AG04449 (cell line): ENCODE results near the gene TDRD7.

Experiments used
- CTCF ChIA-PET: fragments of 350-600 bp; formaldehyde crosslinking; extraction: SDS; loops from one replicate; lab custom pipeline; 2021; ENCODE audit warnings: antibody characterized with exemption; lab: Yijun Ruan, JAX
- POLR2A ChIA-PET: fragments of 400-600, 350-600 bp; formaldehyde crosslinking; extraction: SDS; loops from one replicate; lab custom pipeline; 2020; ENCODE audit warnings: antibody characterized with exemption, inconsistent platforms; lab: Yijun Ruan, JAX
- DNase-seq: peaks from one replicate; pipeline ENCODE4 v3.0.0-alpha.2; 2010; ENCODE audit warnings: low read depth, low spot score
- H3K4me3 ChIP-seq: 2 replicates; pipeline ENCODE4 v1.5.1; 2011; ENCODE audit warnings: low read depth, mild to moderate bottlenecking, control low read depth, low read length
- TF ChIP-seq, protein P1 (sequence below): IDR thresholded peaks from one replicate; pipeline ENCODE4 v1.5.1; 2011; ENCODE audit warnings: mild to moderate bottlenecking, moderate library complexity, low read length, control low read depth, inconsistent platforms; ENCODE audit not compliant: insufficient read depth; ENCODE audit errors: missing control alignments

TDRD7 gene

DNA sequence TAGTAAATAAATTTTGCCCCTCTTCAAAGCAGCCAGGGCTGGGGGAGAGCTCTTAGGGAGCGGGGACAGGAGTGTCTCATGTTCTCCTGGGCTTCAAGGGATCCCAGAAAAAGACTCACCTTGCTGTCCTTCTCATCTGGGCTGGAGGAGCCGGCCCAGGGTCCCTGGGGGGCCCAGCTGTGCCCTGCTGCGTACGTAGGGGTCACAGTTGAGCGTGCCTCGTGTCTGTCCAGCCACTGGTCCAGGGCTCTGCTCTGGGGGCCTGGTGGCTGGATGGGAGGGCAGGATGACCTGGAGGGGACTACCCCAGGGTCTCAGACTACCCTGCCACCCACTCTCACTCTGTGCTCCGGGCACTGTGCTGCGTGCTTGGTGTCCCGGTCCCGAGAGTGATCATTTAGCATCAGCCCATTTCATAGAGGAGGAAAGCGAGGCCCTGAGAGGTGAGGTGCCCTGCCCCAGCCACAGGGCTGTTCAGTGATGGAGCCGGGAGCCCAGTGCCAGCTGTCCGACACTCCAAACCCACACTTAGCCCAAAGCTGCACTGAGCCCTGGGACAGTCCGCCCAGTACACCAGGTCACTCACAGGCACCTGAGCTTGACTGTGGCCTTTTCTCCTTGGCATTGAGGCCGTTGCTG, 26.2 kb upstream of the TDRD7 start:
- CTCF ChIA-PET, result interaction anchor here (1.1 to 3.5 kb wide), 7 partner anchors 9 to 530 kb away, joined by 5 to 20 read pairs (median 13); partner anchors contain the start of gene ZNF782
- DNase-seq, result no peak
- POLR2A ChIA-PET, result no interaction called here
- no peak overlapping the region for H3K4me3 ChIP-seq
- TF ChIP-seq, protein P1, sequence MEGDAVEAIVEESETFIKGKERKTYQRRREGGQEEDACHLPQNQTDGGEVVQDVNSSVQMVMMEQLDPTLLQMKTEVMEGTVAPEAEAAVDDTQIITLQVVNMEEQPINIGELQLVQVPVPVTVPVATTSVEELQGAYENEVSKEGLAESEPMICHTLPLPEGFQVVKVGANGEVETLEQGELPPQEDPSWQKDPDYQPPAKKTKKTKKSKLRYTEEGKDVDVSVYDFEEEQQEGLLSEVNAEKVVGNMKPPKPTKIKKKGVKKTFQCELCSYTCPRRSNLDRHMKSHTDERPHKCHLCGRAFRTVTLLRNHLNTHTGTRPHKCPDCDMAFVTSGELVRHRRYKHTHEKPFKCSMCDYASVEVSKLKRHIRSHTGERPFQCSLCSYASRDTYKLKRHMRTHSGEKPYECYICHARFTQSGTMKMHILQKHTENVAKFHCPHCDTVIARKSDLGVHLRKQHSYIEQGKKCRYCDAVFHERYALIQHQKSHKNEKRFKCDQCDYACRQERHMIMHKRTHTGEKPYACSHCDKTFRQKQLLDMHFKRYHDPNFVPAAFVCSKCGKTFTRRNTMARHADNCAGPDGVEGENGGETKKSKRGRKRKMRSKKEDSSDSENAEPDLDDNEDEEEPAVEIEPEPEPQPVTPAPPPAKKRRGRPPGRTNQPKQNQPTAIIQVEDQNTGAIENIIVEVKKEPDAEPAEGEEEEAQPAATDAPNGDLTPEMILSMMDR, result no peak

DNA sequence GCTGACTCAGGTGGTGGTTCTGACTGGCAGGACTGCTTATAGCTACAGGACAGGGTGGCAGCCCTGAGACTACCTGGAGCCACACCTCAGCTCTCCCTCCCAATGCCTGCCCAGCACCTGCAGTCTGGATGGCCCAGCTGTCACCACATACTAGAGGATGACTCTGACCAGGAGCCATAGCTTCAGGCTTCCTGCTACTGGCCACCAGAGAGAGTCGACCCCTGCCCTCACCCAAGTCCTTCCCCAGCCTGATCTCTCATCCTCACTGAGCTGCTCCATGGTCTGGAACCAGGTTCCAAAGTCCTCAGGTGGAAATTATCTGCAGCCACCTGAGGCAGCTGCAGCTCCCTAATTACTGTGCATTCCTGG, 25.6 kb upstream of the TDRD7 start:
- DNase-seq, result no peak
- CTCF ChIA-PET, result interaction anchor here (1.1 to 3.5 kb wide), 10 partner anchors 9 to 531 kb away, joined by 4 to 20 read pairs (median 10); partner anchors contain the start of gene ZNF782
- POLR2A ChIA-PET, result no interaction called here
- H3K4me3 ChIP-seq, result no peak overlapping the region
- TF ChIP-seq, protein P1, result no peak

DNA sequence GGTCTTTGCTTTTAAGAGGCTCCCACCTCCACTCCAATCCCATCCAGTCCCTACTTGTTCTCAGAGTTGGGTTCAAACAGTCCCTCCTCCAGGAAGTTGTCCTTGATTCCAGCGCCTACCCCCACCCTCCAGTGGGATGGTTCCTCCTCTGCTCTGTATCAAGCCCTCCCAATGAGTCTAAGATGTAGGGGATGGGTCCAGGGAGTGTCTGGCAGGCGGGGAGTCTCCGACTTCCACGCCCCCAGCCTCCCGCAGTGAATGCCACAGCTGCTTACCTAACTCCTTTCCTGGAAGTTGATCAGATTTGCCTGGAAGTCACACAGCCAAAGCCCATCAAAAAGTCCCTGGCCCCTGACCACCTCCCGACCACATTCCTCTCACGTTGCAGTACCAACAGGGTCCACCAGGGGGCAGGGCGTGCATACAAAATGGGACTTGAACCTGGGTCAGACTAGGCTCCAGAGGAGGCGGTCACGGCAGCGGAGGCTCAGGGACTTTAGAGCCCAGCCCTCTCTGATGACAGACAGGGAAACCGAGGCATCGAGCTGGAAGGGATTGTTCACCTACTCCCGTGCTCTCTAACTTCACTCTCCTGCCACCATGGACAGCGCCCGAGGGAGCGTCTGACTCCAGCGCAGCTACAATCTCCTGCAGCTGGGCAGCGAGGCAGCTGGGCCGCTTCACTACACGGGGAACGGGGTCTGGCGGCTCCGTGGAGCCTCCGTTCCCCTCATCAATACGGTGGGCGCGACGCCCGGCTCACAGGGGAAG, 25.0 kb upstream of the TDRD7 start:
- no peak overlapping the region for H3K4me3 ChIP-seq
- CTCF ChIA-PET, result interaction anchor here (0.8 to 3.5 kb wide), 12 partner anchors 10 to 531 kb away, joined by 3 to 20 read pairs (median 6); partner anchors contain the start of genes TDRD7 and ZNF782
- TF ChIP-seq, protein P1, result peak; percentile 84
- POLR2A ChIA-PET, result no interaction called here
- DNase-seq, result no peak

DNA sequence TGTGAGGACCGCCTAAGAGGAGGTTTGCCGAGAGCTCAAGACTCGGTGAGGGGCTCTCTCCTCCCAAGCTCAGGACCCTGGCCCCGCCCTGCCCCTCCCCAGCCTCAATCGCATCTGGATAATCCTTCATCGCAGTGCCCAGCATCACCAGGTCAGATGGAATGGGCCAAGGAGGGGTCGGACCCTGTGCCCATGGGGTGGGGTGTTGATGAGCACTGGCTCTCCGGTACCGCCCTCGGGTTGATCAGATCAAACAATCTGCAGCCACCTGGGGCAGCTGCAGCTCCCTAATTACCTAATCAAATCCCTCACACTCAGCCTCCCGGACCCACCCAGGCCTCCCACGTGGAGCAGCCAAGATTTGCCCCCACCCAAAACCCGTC, 24.4 kb upstream of the TDRD7 start:
- CTCF ChIA-PET, result interaction anchor here (0.8 to 3.5 kb wide), 9 partner anchors 9 to 532 kb away, joined by 3 to 20 read pairs (median 5); partner anchors contain the start of genes TDRD7 and ZNF782
- TF ChIP-seq, protein P1, result no peak
- H3K4me3 ChIP-seq, result no peak overlapping the region
- DNase-seq, result no peak
- POLR2A ChIA-PET, result no interaction called here

- CTCF ChIA-PET, result interaction anchor here (1.3 to 3.5 kb wide), 5 partner anchors 8 to 533 kb away, joined by 4 to 20 read pairs (median 13); partner anchors contain the start of genes TDRD7 and ZNF782
- TF ChIP-seq, protein P1, result no peak
- no peak for DNase-seq
- H3K4me3 ChIP-seq, result no peak overlapping the region
- POLR2A ChIA-PET, result no interaction called here
Observed at GRCh38 chr9:97387936-97388684, 23.8 kb upstream of the TDRD7 start.
